A549 (cell line): Measurements from ENCODE around the gene GRID1. TPM values are rescaled to one million over a fixed set of nuclear protein-coding genes. Genes with fewer than 3 reads are reported as not detected.

Experiments used
- ATAC-seq, 2 experiments: fragments of 200-7000 bp in 1 of 2; fragments of >200 bp in 1 of 2; cut with Nextera tagmentation in 1 of 2; cut with Tn5 transposase in 1 of 2; 3 replicates each; pipeline versions ENCODE4 v1.8.0 to v1.9.1; 2018 to 2020; ENCODE audit warnings: mild to moderate bottlenecking in 1 of 2, moderate library complexity in 1 of 2
- CTCF ChIA-PET: fragments of 300-600 bp; sonication (Branson Sonifier 250); formaldehyde crosslinking; extraction: SDS; loops from one replicate; lab custom pipeline; 2021; ENCODE audit warnings: antibody characterized with exemption, inconsistent platforms; lab: Yijun Ruan, JAX
- POLR2A ChIA-PET: fragments of 350-600 bp; formaldehyde crosslinking; extraction: SDS; loops from one replicate; lab custom pipeline; 2021; ENCODE audit warnings: antibody characterized with exemption, inconsistent platforms; lab: Yijun Ruan, JAX
- DNase-seq, 2 experiments: peaks; one replicate each; pipeline versions ENCODE4 v3.0.0 to v3.0.0-alpha.2; 2011 to 2016; ENCODE audit warnings: low read depth in 1 of 2, low spot score in 1 of 2
- FAIRE-seq: peaks from 2 replicates; lab custom pipeline; 2011; peaks lifted over from hg19 to GRCh38; lab: Jason Lieb, UNC
- H3K27ac ChIP-seq, 2 experiments: fragments of >200 bp; sonication (Bioruptor Twin); formaldehyde crosslinking; 3 replicates each; pipeline ENCODE4 v1.5.1; 2016 to 2017
- H3K4me1 ChIP-seq: fragments of >200 bp; sonication (Bioruptor Twin); formaldehyde crosslinking; 3 replicates; pipeline ENCODE4 v1.6.1; 2016
- H3K4me2 ChIP-seq: fragments of >200 bp; sonication (Bioruptor Twin); formaldehyde crosslinking; 3 replicates; pipeline ENCODE4 v1.6.1; 2016
- H3K4me3 ChIP-seq: fragments of >200 bp; sonication (Bioruptor Twin); formaldehyde crosslinking; 3 replicates; pipeline ENCODE4 v1.5.1; 2016
- H3K9me3 ChIP-seq: fragments of >200 bp; sonication (Bioruptor Twin); formaldehyde crosslinking; 3 replicates; pipeline ENCODE4 v1.6.1; 2016
- CBX2 ChIP-seq: fragments of 200-600 bp; sonication (generic); IDR thresholded peaks from 2 replicates; pipeline ENCODE4 v1.6.1; 2016; ENCODE audit warnings: low read depth, mild to moderate bottlenecking, borderline replicate concordance
- CBX8 ChIP-seq: fragments of 200-600 bp; sonication (generic); IDR thresholded peaks from 2 replicates; pipeline ENCODE4 v1.6.1; 2016
- CHD4 ChIP-seq: fragments of 200-600 bp; sonication (generic); IDR thresholded peaks from 2 replicates; pipeline ENCODE4 v1.6.1; 2016; ENCODE audit warnings: antibody characterized with exemption, mild to moderate bottlenecking, borderline replicate concordance
- E2F6 ChIP-seq: IDR thresholded peaks from 2 replicates; pipeline ENCODE4 v1.6.1; 2012; ENCODE audit warnings: low read depth, borderline replicate concordance
- EHF ChIP-seq: fragments of 250-450 bp; sonication (Bioruptor Pico); IDR thresholded peaks from 2 replicates; pipeline ENCODE4 v1.5.0; 2020; ENCODE audit warnings: mild to moderate bottlenecking
- EP300 ChIP-seq, 2 experiments: fragments of >200 bp; sonication (Bioruptor Twin); formaldehyde crosslinking; IDR thresholded peaks; 2 replicates in 1 of 2; 3 replicates in 1 of 2; pipeline ENCODE4 v1.6.1; 2016 to 2017
- FOSB ChIP-seq: fragments of 250-450 bp; sonication (Bioruptor Pico); IDR thresholded peaks from 2 replicates; pipeline ENCODE4 v1.5.0; 2020; ENCODE audit warnings: mild to moderate bottlenecking, moderate library complexity
- GATA3 ChIP-seq: IDR thresholded peaks from 2 replicates; pipeline ENCODE4 v1.6.1; 2012; ENCODE audit warnings: borderline replicate concordance
- HMGXB4 ChIP-seq: fragments of 250-450 bp; sonication (Bioruptor Pico); IDR thresholded peaks from 2 replicates; pipeline ENCODE4 v1.5.0; 2021; ENCODE audit warnings: mild to moderate bottlenecking, moderate library complexity, borderline replicate concordance
- HOXA7 ChIP-seq: fragments of 250-450 bp; sonication (Bioruptor Pico); IDR thresholded peaks from 2 replicates; pipeline ENCODE4 v1.5.0; 2020; ENCODE audit warnings: mild to moderate bottlenecking, moderate library complexity
- HOXB13 ChIP-seq: fragments of 250-450 bp; sonication (Bioruptor Pico); IDR thresholded peaks from 2 replicates; pipeline ENCODE4 v1.5.0; 2020; ENCODE audit warnings: low read depth, mild to moderate bottlenecking, moderate library complexity
- HOXB5 ChIP-seq: fragments of 250-450 bp; sonication (Bioruptor Pico); IDR thresholded peaks from 2 replicates; pipeline ENCODE4 v1.5.0; 2020; ENCODE audit warnings: mild to moderate bottlenecking, moderate library complexity
- JUN ChIP-seq, 2 experiments: fragments of >200 bp; sonication (Bioruptor Twin); formaldehyde crosslinking; IDR thresholded peaks; 2 replicates in 1 of 2; 3 replicates in 1 of 2; pipeline ENCODE4 v1.6.1; 2016 to 2017
- JUNB ChIP-seq: fragments of >200 bp; sonication (Bioruptor Twin); formaldehyde crosslinking; IDR thresholded peaks from 2 replicates; pipeline ENCODE4 v1.6.1; 2016
- MAX ChIP-seq: IDR thresholded peaks from 2 replicates; pipeline ENCODE4 v1.6.1; 2012
- MAZ ChIP-seq: fragments of 150-350 bp; IDR thresholded peaks from 2 replicates; pipeline ENCODE4 v1.6.1; 2014; ENCODE audit warnings: antibody characterized with exemption, low read depth, low read length, borderline replicate concordance
- MYC ChIP-seq: IDR thresholded peaks from 2 replicates; pipeline ENCODE4 v1.6.1; 2012; ENCODE audit warnings: mild to moderate bottlenecking, inconsistent platforms, low read length, improper control_type of control experiment, borderline replicate concordance
- PBX3 ChIP-seq: IDR thresholded peaks from 2 replicates; pipeline ENCODE4 v1.6.1; 2012
- POLR2AphosphoS2 ChIP-seq: conservative IDR thresholded peaks from 2 replicates; pipeline ENCODE4 v1.6.1; 2012; ENCODE audit warnings: low read length, improper control_type of control experiment, inconsistent platforms
- RAD21 ChIP-seq, 2 experiments: fragments of >200 bp in 1 of 2; sonication (Bioruptor Twin) in 1 of 2; formaldehyde crosslinking in 1 of 2; IDR thresholded peaks in 1 of 2; conservative IDR thresholded peaks in 1 of 2; 2 replicates in 1 of 2; 3 replicates in 1 of 2; pipeline ENCODE4 v1.6.1; 2012 to 2018; ENCODE audit warnings: inconsistent platforms in 1 of 2
- RARB ChIP-seq: fragments of 250-450 bp; sonication (Bioruptor Pico); IDR thresholded peaks from 2 replicates; pipeline ENCODE4 v1.8.0; 2021; ENCODE audit warnings: mild to moderate bottlenecking, moderate library complexity
- REST ChIP-seq: fragments of 200-600 bp; sonication (generic); IDR thresholded peaks from 2 replicates; pipeline ENCODE4 v1.6.1; 2016; ENCODE audit warnings: antibody characterized with exemption, mild to moderate bottlenecking, moderate library complexity
- RNF2 ChIP-seq: fragments of 200-600 bp; sonication (generic); IDR thresholded peaks from 2 replicates; pipeline ENCODE4 v1.6.1; 2016; ENCODE audit warnings: low read depth, mild to moderate bottlenecking, antibody characterized with exemption, moderate library complexity, borderline replicate concordance
- SREBF2 ChIP-seq: fragments of 450-650 bp; IDR thresholded peaks from 2 replicates; pipeline ENCODE4 v1.6.1; 2014; ENCODE audit warnings: mild to moderate bottlenecking, moderate library complexity
- TFCP2L1 ChIP-seq: fragments of 250-450 bp; sonication (Bioruptor Pico); IDR thresholded peaks from 2 replicates; pipeline ENCODE4 v1.5.0; 2021; ENCODE audit warnings: mild to moderate bottlenecking
- TP53 ChIP-seq: fragments of 250-450 bp; sonication (Bioruptor Pico); IDR thresholded peaks from 2 replicates; pipeline ENCODE4 v1.5.0; 2021; ENCODE audit warnings: mild to moderate bottlenecking, moderate library complexity
- WGBS: methylation state at CpG from one replicate; pipeline ENCODE4 v1.1.6; 2017; ENCODE audit errors: missing lambda C conversion rate; 5-methylcytosine and 5-hydroxymethylcytosine counted together
- polyA plus RNA-seq, 4 experiments: library from polyadenylated mRNA; depleted of rRNA in 3 of 4; stranded (reverse); fragments of >200 nt; fragmentation: RNase III in 1 of 4; extraction: RNeasy Plus Mini Kit Qiagen cat#74134 plus additional on column Dnase treatment in 1 of 4; gene quantifications; 2 replicates in 3 of 4; 3 replicates in 1 of 4; pipeline ENCODE4 v1.2.3, GENCODE V29; 2011 to 2017

GRID1 gene
- polyA plus RNA-seq, 2 of the 4 experiments (the other 2 are of a cell fraction): 0.14 to 0.30 TPM

- no peak for DNase-seq
- TF ChIP-seq RARB (CRISPR knock-in tag) (no peak), SREBF2 (no peak), CBX8 (no peak), FOSB (CRISPR knock-in tag) (no peak), GATA3 (no peak), PBX3 (no peak), MYC (no peak), JUNB (no peak), HMGXB4 (CRISPR knock-in tag) (no peak), E2F6 (no peak), MAZ (no peak), CBX2 (no peak), HOXA7 (no peak), TFCP2L1 (CRISPR knock-in tag) (no peak), CHD4 (no peak), RAD21 (conservative IDR thresholded peaks at IDR 0.05 in 1 of 2, IDR thresholded peaks at IDR 0.05 in 1 of 2) (no peak), EP300 (IDR thresholded peaks at IDR 0.05) (no peak), RNF2 (no peak)
- 46% methylated on average over 9 of the region's 9 CpGs for WGBS
- H3K4me2 ChIP-seq: no peak overlapping the region
- ATAC-seq: no peak
- H3K9me3 ChIP-seq: no peaks in the 10 kb centered on the region
- no peak overlapping the region for H3K4me3 ChIP-seq
- H3K27ac ChIP-seq: no peak overlapping the region
- ChIA-PET POLR2A (no interaction called here), CTCF (interaction anchor here (0.6 kb wide), 1 partner anchor 673 kb away, joined by 3 read pairs; no protein-coding TSS in a partner anchor)
- H3K4me1 ChIP-seq: no peaks in the 10 kb centered on the region
- FAIRE-seq: no peak
Measured at GRCh38 chr10:85927952-85928665, 438.5 kb downstream of the GRID1 start.

- Histone ChIP-seq H3K4me1 (no peaks in the 10 kb centered on the region), H3K27ac (no peak overlapping the region), H3K9me3 (no peaks in the 10 kb centered on the region), H3K4me3 (no peak overlapping the region), H3K4me2 (no peak overlapping the region)
- FAIRE-seq (no peak), ATAC-seq (no peak), DNase-seq (no peak)
- ChIA-PET POLR2A (no interaction called here), CTCF (no interaction called here)
- TF ChIP-seq REST: no peak
- no peak for TF ChIP-seq POLR2AphosphoS2
- TF ChIP-seq JUN (IDR thresholded peaks at IDR 0.05): no peak
- TF ChIP-seq TP53: no peak
- TF ChIP-seq E2F6: no peak
- no peak for TF ChIP-seq MAX
- no peak for TF ChIP-seq HOXB13 (CRISPR knock-in tag)
- no peak for TF ChIP-seq EHF (CRISPR knock-in tag)
- TF ChIP-seq MAZ: no peak
- TF ChIP-seq HOXB5: no peak
- TF ChIP-seq SREBF2: no peak
- 8% methylated on average over 3 of the region's 3 CpGs for WGBS
Measured at GRCh38 chr10:85926986-85927385, 439.6 kb downstream of the GRID1 start.
